GM23248 (cell line): ENCODE data around the gene UBIAD1.

Experiments used
- EZH2 ChIP-seq: fragments of 200-600 bp; sonication (generic); IDR thresholded peaks from 2 replicates; pipeline ENCODE4 v1.6.1; 2018; ENCODE audit warnings: antibody characterized with exemption, mild to moderate bottlenecking; ENCODE audit not compliant: insufficient read depth, poor library complexity, severe bottlenecking
- EZH2phosphoT487 ChIP-seq: fragments of 200-600 bp; sonication (generic); IDR thresholded peaks from 2 replicates; pipeline ENCODE4 v1.6.1; 2018; ENCODE audit warnings: antibody characterized with exemption, moderate library complexity, mild to moderate bottlenecking, low read depth; ENCODE audit not compliant: insufficient read depth

DNA sequence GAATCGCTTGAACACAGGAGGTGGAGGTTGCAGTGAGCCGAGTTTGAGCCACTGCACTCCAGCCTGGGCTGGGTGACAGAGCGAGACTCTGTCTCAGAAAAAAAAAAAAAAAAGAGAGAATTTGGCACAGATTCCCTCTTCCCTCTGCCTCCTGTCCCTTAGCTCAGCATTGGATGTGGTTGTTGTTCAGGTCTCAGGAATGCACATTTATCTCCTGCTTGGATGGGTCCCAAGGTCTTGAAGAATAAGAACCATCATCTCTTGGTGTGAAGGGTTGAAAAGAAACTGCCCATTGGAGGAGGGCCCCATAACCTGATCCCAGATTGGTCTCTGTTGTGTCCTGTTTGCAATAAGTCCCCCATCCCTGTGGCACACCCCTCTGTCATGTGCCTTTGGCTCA lies 34.9 kb downstream of the UBIAD1 start:
- TF ChIP-seq EZH2phosphoT487, result no peak
- TF ChIP-seq EZH2, result no peak
